BJ (cell line): ENCODE data around the gene TRAF7. TPM values are rescaled to one million over a fixed set of nuclear protein-coding genes. Genes with fewer than 3 reads are reported as not detected.

Experiments used
- CTCF ChIA-PET: fragments of 350-600 bp; formaldehyde crosslinking; extraction: SDS; loops from one replicate; lab custom pipeline; 2021; ENCODE audit warnings: antibody characterized with exemption, inconsistent platforms; lab: Yijun Ruan, JAX
- POLR2A ChIA-PET: fragments of 300-600 bp; sonication (Branson Sonifier 250); formaldehyde crosslinking; extraction: SDS; loops from one replicate; lab custom pipeline; 2021; ENCODE audit warnings: antibody characterized with exemption; lab: Charles Lee
- DNase-seq: peaks from one replicate; pipeline ENCODE4 v3.0.0-alpha.2; 2011; ENCODE audit warnings: low read depth
- H3K27me3 ChIP-seq: 2 replicates; pipeline ENCODE4 v1.6.0; 2011; ENCODE audit warnings: low read length; ENCODE audit not compliant: control insufficient read depth, insufficient read depth
- H3K36me3 ChIP-seq: 2 replicates; pipeline ENCODE4 v1.5.1; 2011; ENCODE audit warnings: low read length; ENCODE audit not compliant: control insufficient read depth, insufficient read depth
- H3K4me3 ChIP-seq: 2 replicates; pipeline ENCODE4 v1.5.1; 2011; ENCODE audit warnings: low read depth, mild to moderate bottlenecking, control low read depth, low read length
- CTCF ChIP-seq: IDR thresholded peaks from 2 replicates; pipeline ENCODE4 v1.5.1; 2011; ENCODE audit warnings: low read depth, mild to moderate bottlenecking, control low read depth, inconsistent platforms, low read length, moderate library complexity; ENCODE audit not compliant: insufficient read depth
- polyA plus RNA-seq: library from polyadenylated mRNA; depleted of rRNA; stranded (reverse); fragments of >200 nt; gene quantifications from 2 replicates; pipeline ENCODE4 v1.2.3, GENCODE V29; 2011

Gene TRAF7
- polyA plus RNA-seq, 1 experiment, result 68.1 TPM

GRCh38 chr16:2148714-2149629 is 6.6 kb upstream of the TRAF7 start:
- ChIA-PET POLR2A (no interaction called here), CTCF (interaction anchor here (1.1 to 1.5 kb wide), 2 partner anchors 27 to 352 kb away, joined by 3 read pairs; no protein-coding TSS in a partner anchor)
- H3K36me3 ChIP-seq, result peaks cover 18% of the 10 kb centered on the region
- H3K27me3 ChIP-seq, result no peaks in the 10 kb centered on the region
- peak overlapping the region; percentile 38 for H3K4me3 ChIP-seq
- no peak for DNase-seq
- no peak for TF ChIP-seq CTCF

GRCh38 chr16:2149630-2150417 is 5.8 kb upstream of the TRAF7 start:
- POLR2A ChIA-PET, result no interaction called here
- peaks cover 18% of the 10 kb centered on the region for H3K36me3 ChIP-seq
- CTCF ChIA-PET, result interaction anchor here (4.6 kb wide), 1 partner anchor 9 kb away, joined by 22 read pairs; no protein-coding TSS in a partner anchor
- TF ChIP-seq CTCF, result no peak
- no peak for DNase-seq
- no peaks in the 10 kb centered on the region for H3K27me3 ChIP-seq
- no peak overlapping the region for H3K4me3 ChIP-seq

- POLR2A ChIA-PET, result no interaction called here
- no peak for TF ChIP-seq CTCF
These were observed 5.0 kb upstream of the TRAF7 start for GRCh38 chr16:2150418-2151187.

GRCh38 chr16:2151188-2152091 is 4.1 kb upstream of the TRAF7 start:
- H3K4me3 ChIP-seq, result no peak overlapping the region
- ChIA-PET POLR2A (no interaction called here), CTCF (interaction anchor here (0.7 to 4.6 kb wide), 4 partner anchors 11 to 169 kb away, joined by 3 to 22 read pairs (median 4); partner anchors contain the start of genes ECI1, NTHL1 and TSC2)
- H3K27me3 ChIP-seq, result no peaks in the 10 kb centered on the region
- peaks cover 18% of the 10 kb centered on the region for H3K36me3 ChIP-seq
- no peak for DNase-seq
- no peak for TF ChIP-seq CTCF

More at GRCh38 chr16:2150418-2151187, 5.0 kb upstream of the TRAF7 start:
- no peaks in the 10 kb centered on the region for H3K27me3 ChIP-seq
- H3K4me3 ChIP-seq, result no peak overlapping the region
- CTCF ChIA-PET, result interaction anchor here (0.7 to 4.6 kb wide), 3 partner anchors 10 to 103 kb away, joined by 3 to 22 read pairs (median 5); partner anchors contain the start of genes NTHL1 and TSC2
- no peak for DNase-seq
- peaks cover 18% of the 10 kb centered on the region for H3K36me3 ChIP-seq
